NCI-H1930 (cell line): ENCODE measurements around the gene CHST8.

Source experiments
- DNase-seq, 2 experiments: peaks; one replicate each; lab custom pipeline; 2025; lab: John Stamatoyannopoulos, UW

Gene CHST8

DNA sequence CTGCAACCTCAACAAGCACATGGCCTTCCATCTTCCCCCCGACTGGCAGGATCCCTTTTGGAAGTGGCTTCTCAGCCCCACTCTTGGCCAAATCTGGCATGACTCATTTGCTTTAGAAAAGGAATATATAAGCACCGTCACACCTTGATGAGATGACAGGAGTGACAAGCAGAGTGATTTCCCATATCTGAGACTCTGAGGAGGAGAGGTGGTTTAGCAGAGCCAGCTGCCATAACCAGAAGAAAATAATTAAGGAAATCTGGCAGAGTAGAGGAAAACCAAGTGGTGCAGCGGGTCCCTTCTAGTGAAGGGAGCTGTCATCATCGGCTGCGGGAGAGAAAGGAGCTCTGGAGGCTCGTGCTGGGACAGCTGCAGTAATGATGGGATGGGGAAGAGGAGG lies 147.5 kb downstream of the CHST8 start:
- DNase-seq = no peak

DNA sequence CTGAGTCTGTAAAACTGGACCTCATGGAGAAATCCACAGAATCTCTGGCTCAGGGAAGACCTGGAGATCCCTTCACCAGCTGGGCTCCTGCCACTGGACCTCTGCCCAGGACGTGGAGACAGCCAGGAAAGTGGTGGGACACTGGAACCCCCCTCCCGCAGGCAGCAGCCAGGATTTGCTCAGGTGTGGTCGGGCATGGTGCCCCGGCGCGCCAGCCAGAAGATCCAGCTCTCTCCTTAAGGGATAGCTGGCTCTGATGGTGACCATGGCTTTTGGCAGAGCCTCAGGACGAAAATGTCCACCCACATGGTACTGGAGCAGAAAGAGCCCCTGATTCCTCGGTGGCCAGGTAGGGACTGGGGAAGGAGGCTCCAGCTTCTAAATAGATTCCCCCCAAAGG lies 148.4 kb downstream of the CHST8 start:
- DNase-seq = no peak

DNA sequence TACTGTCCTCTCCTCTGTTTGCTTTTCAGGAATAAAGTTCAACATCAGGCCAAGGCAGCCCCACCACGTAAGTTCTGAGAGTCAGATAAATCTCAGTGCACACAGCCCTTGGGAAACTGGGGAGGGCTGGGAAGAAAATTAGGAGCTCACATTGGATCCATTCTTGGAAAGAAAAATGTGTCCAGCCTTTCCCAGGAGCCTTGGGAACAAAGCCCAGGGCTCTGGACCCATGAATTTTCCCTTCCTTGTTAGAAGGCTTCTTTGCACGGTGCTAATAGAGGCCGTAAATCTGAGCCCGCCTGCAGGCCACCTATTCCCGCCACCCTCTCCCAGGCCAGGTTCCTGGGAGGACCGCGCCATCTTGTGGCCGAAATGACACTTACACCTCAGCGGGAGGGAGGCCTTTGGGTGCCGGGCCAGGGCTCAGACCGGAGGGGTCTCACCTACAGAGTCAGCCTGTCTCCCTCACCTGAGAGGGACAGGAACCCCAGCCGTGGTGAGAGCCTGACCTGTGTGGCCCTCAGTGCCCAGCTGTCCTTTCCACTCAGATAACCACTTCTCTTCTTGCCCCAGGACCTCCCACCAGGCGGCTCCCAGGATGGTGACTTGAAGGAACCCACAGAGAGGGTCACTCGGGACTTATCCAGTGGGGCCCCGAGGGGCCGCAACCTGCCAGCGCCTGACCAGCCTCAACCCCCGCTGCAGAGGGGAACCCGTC lies 149.8 kb downstream of the CHST8 start:
- peak; percentile 57 to 74 for DNase-seq

DNA sequence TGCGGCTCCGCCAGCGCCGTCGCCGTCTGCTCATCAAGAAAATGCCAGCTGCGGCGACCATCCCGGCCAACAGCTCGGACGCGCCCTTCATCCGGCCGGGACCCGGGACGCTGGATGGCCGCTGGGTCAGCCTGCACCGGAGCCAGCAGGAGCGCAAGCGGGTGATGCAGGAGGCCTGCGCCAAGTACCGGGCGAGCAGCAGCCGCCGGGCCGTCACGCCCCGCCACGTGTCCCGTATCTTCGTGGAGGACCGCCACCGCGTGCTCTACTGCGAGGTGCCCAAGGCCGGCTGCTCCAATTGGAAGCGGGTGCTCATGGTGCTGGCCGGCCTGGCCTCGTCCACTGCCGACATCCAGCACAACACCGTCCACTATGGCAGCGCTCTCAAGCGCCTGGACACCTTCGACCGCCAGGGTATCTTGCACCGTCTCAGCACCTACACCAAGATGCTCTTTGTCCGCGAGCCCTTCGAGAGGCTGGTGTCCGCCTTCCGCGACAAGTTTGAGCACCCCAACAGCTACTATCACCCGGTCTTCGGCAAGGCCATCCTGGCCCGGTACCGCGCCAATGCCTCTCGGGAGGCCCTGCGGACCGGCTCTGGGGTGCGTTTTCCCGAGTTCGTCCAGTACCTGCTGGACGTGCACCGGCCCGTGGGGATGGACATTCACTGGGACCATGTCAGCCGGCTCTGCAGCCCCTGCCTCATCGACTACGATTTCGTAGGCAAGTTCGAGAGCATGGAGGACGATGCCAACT lies 150.5 kb downstream of the CHST8 start:
- no peak for DNase-seq

DNA sequence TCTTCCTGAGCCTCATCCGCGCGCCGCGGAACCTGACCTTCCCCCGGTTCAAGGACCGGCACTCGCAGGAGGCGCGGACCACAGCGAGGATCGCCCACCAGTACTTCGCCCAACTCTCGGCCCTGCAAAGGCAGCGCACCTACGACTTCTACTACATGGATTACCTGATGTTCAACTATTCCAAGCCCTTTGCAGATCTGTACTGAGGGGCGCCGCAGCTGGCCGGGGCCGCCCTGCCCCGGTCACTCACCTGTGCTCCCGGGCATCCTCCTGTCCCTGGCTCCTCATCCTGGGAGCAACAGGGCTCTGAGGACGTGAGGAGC lies 151.1 kb downstream of the CHST8 start:
- no peak for DNase-seq

DNA sequence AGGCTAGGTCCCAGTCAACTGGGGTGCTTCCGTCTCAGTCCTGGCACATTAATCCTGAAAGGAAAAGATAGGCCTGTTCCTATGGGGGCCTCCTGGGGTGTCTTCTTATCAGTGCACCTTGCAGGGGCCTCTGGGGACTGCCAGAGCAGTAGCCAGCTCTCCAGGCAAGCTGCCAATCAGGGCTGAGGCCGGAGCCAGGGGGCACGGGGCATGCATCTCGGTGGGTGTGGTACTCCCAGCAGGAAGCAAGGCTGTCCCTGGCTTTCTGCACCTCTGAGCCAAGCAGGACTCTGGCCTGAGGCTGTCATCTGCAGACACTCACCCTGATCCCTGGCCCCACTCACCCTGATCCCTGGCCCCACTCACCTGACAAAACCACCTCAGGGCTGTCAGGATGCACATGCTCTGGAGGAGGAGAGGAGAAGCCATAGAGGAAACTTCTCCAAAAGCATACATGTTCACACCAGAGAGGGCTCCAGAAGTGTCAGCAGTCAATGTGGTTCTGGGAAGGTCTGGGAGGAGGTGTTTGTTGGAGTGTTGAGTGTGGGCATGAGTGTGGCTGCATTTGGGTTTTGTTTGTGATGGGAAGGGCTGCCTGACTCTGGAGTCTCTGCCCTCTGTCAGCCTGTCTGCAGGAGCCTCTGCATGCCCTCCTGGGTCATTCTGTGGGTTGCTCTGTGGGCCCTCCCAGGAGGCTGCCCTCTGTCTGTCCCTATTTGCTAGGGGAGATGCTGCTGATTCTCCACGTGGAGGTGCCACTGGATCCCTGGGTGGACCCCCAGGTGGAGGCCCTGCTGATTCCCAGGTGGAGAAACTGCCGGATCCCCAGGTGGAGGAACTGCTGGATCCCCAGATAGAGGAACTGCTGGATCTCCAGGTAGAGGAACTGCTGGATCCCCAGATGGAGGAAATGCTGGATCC lies 152.2 kb downstream of the CHST8 start:
- DNase-seq = no peak

DNA sequence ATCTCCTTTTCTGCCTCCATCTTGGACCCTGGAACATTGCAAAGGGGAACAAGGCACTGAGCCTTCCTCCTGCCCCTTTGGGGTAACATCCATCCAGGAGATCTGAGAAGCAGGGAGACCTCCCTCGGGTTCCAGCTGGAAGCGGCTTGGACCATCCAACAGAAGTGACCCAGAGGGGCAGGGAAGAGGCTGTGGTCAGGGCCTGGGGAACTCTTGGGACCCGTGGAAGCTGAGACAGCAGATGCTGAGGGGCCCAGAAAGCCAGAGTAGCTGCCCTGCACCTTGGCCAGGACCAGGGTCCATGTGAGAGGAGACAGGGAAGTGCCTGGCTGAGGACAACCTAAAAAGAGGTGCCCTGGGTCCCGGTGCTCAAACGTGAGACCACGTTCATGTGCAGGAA lies 153.0 kb downstream of the CHST8 start:
- no peak for DNase-seq

DNA sequence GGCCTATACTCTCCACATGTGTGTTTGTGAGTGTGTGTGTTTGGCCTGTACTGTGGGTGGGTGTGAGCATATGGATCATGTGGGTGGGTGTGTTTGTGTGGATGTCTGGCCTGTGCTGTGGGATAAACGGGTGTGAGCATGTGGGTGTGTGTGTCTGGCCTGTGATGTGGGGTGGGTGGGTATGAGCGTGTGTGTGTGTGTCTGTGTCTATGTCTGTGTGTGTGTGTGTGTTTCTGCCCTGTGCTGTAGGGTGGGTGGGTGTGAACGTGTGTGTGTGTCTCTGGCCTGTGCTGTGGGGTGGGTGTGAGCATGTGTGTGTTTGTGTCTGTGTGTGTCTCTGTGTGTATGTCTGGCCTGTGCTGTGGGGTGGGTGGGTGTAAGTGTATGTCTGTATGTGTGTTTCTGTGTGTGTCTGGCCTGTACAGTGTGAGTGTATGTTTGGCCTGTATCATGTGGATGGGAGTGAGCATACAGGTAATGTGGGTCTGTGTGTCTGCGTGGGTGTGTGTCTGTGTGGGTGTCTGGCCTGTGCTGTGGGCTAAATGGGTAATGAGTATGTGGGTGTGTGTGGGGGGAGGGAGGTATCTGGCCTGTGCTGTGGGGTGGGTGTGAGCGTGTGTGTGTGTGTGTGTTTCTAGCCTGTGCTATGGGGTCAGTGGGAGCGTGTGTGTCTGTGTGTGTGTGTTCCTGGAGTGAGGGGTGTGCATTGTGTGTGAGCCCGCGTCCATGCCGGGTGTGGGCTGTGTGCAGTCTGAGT lies 154.2 kb downstream of the CHST8 start:
- no peak for DNase-seq

DNA sequence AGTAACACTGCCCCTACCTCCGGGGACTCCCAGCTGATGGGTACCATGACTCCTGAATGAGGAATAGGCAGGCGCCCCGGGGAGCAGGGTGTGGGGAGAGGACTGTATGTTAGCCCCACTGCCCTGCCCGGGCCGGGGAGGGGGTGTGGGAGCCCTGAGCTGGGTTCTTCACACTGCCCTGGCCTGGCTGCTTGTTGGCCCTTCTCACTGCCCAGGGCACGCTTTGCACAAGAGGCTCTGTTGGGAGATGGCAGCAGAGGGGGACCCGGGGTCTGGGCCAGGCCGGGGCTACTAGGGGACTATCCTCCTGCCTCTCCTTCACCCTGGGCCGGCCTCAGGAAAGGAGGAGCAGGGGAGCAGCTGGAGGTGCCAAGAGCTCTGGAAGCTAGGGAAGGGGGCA lies 155.6 kb downstream of the CHST8 start:
- DNase-seq = no peak

DNA sequence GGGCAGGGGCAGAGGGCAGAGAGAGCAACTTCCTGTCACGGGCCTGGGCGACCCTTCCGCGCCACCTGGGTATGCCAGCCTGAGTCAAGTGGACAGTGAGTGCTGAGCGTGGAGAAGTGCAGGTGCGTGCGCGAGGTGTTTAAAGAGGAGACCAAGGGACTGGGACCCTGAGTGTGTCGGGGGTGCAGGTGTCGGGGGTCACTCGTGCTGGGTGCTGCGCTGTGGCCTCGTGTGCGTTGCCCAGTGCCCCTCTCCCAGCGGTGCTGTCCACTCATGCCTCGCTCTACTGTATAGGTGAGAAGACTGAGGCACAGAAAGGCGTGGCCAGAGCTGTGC lies 156.0 kb downstream of the CHST8 start:
- no peak for DNase-seq

DNA sequence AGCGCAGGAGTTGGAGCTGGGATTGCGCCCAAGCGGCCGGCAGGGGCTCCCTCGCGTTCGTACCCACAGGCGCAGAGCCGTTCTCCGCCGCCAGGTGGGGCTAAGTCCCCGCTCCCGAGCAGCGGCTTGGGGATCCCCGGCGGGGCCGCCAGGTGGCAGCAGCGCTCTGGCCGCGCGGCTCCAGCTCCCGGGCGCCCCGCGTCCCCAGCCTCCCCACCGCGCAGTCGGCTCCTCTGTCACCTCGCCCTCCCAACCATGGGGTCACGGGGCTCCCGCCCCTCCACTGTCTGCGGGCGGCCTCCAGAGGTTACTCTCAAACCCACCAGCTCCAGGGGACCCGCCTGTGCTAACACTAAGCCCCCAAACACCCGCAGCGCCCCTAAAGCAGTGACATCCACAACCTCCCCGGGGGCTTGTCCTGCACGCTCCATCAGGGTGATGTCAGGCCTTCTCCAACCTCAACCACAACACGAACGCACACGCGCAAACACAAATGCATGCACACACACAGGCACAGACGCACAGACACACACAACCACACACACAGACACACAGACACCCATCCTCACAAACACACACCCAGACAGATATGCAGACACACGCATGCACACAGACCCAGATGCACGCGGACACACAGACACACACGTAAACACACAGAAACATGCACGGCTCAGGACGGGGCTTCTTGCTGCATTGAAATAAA lies 156.5 kb downstream of the CHST8 start:
- peak; percentile 51 to 89 for DNase-seq

DNA sequence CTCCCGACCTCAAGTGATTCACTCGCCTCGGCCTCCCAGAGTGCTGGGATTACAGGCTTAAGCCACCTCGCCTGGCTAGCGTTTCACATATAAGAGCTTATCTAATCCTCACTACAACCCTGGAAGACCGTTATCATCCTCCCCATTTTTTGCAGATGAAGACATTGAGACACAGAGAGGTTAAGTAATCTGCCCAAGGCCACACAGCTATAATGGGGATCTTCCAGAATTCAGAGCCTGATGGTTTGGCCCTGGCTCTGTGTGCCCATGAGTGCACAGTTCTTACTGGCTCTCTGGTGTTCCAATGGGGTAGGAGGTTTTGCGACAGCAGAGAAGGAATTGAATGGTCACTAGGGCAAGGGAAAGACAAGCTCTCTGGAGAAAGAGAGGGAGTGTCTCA lies 158.1 kb downstream of the CHST8 start:
- DNase-seq = no peak

DNA sequence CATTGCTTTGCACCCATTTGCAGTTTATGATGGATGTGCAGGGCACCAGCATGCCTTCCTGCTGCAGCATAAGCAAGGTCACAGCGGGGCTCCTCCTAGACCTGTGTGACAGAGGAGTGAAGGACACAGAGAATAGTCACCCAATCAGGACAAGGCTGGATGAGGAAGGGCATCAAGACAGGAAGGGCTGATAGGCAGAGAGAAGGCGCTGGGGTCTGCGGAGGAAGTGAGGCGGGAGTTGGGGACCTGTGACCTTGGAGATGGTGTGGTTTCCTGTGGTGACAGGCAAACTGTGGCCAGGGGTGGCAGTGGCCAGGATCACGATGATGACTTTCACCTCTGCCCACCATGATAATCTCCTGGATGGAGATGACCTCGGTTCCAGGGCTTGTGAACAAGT lies 158.5 kb downstream of the CHST8 start:
- no peak for DNase-seq

DNA sequence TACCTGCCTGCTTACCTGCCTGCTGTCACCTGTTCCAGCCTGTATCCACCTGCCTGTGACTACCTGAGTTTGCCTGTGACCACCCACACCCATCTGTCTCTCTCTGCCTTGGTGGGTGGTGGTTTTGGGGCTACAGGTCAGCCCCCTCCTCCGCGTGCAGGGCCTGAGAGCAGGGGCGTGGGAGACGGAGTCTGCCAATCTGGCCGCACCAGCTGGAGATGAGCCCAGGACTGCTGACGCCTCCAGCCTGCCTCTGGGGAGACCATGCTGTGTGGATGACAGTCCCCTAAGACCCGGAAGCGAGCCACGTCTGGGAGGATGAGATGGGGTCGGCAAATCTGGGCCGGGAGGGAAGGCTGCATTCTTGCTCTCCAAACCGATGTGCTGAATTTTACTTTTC lies 159.0 kb downstream of the CHST8 start:
- DNase-seq = no peak

DNA sequence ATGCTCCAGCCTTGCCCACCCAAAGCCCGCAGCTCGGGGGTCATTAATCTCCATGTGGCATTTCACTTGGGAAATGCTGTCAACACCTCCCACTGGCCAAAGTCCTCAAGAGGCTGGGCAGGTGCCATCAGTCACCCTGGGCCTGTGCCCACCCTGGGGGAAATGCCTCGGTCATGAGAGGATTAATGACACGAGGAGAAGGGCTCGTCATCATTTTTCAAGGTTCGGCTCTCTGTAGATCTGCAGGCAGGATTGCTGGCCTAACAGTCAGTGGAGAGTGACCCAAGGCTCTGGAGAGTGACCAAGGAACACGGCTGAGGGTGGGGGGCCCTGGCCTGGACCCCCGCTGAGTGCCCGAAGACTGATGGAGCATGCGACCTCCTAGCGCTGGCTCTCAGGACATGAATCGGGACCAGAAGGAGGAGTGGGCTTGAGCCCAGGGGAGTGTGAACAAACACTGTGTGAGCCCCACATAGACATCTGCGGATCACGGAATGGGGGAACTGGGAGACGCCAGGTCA lies 159.7 kb downstream of the CHST8 start:
- DNase-seq = no peak

DNA sequence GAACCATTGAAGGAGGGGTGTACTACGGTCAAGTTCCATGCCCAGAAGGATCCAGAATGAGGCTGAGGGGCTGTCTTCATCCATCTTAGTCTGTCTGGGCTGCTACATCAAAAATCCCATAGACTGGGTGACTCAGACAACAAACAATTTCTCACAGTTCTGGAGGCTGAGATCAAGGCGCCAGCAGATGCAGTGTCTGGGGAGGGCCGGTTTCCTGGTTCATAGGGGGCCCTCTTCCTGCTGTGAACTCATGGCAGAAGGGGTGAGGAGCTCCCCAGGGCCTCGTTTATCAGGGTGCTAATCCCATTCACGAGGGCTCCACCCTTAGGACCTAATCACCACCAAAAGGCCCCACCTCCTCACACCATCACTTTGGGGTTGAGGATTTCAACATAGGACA lies 160.2 kb downstream of the CHST8 start:
- DNase-seq = no peak

DNA sequence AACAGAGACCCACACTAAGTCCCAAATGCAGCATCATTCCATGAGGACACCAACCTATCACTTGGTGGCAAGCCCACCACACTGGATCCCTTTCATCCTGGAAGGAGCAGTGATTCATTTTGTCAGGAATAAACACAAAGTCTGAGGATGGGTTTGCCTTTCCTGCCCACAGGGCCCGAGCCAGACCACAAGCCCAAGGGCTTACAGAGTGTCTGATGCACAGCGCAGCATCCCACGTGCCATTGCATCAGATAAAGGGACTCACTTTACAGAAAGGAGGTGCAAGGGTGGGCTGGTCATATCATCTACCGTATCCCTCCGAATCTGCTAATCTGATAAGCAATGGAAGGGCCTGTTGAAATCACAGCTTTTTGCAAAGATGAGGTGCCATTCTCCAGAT lies 162.7 kb downstream of the CHST8 start:
- no peak for DNase-seq

DNA sequence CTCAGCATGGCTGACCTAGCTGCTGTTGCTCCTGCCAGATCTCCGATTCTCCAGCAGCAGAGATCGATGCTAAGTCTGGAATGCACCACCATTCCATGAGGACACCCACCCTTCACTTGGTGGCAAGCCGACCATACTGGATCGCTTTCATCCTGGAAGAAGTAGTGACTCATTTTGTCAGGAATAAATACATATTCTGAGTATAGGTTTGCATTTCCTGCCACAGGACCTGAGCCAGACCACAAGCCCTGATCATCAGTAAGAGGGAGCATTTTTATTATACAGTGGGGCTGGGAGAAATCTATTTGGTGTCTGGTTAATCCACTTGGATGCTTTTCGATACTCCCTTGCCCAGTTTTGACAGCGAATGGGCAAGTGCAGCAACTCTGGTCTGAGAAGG lies 164.0 kb downstream of the CHST8 start:
- DNase-seq = no peak

DNA sequence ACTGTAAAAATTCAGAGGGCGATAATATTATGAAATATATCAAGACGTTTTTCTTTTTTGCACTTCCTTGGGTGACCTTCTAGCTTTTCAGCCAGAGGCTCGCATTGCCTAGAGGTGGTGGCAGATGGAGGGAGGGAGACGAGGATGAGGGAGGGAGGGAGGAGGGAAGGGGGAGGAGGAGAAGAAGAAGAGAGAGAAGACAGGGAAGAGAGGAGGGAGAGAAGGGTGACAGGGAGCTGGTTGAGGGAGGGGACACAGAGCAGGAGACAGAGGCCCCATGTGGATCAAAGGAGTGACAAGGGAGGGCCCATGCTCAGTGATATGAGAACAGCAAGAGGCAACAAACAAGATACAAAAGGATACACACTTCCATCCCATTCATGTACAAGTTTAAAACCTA lies 166.9 kb downstream of the CHST8 start:
- no peak for DNase-seq

DNA sequence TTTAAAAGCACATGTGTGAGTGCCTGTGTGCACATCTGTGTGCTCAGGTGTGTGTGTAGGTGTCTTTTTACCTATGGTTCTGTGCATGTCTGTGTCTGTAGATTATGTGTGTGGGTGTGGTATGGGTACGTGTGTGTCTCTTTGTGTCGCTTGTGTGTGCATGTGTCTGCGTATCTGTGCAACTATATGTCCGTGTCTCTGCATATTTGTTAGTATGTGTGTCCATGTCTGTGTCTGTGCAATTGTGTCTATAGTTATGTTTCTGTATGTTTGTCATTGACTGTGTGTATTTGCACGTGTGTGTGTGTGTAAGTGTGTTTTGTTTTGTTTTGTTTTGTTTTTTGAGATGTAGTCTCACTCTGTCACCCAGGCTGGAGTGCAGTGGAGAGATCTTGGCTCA lies 167.6 kb downstream of the CHST8 start:
- no peak for DNase-seq

DNA sequence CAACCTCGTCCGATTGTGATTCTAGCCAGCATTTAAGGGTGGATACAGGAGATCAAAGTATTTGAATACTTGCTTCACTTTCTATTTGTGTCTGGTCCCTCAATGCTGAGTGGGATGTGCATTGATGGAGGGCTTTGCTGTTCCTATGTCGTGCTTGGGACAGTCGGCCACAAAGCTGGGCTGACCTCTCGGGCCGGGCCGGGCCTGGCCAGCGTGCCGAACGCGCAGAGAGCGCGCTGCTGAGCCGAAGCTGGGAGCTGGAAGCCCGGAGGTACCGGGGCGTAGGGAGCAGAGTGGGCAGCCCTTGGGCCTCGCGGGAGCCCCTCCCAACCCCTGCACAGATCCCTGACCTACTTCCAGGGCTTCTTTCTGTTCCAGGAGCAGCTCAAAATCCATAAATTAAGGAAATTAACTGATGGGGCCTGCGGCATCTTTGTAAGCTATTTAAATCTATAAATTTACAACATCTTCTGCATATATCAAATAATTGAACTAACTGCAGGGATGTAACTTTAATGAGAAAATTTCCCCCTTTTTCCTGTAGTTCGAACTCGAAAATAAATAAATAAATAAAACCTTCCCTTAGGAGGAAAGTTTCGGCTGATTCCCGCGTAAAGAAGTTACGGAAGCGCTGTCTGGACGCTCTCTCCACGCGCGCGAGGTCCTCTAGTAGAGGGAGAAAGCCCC lies 173.1 kb downstream of the CHST8 start:
- no peak for DNase-seq
